Measurements from ENCODE around the gene ABAT.

DNA sequence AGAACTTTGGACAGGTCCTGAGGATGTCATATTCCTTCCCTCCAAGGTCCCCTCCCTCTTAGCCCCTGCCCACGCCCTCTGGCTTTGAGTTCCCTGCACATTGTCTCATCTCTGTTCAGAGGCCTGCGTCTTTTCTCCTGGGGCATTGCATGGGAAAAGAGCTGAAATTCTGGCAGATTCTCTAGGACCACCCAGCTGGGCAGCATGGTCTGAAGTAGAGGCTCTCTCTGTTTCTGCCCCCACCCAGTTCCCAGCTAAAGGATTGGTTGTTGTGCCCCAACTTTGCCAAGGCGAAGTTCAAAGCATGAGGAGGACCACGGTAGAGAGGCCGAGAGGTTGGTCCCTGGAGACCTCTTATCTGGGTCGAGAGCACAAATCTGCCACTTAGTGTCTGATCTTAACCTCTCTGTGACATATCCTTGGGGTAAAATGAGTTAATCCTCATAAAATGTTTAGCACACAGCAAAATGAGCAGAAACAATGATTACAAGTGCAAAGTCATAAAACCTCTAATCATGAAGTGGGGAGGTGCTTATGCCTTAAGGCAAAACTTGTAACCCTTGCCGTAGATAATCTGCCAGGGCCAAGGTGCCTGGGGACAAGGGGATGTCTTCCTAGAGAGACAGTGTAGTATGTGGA lies 2.4 kb downstream of the ABAT start:
- TF ChIP-seq, protein P1, sequence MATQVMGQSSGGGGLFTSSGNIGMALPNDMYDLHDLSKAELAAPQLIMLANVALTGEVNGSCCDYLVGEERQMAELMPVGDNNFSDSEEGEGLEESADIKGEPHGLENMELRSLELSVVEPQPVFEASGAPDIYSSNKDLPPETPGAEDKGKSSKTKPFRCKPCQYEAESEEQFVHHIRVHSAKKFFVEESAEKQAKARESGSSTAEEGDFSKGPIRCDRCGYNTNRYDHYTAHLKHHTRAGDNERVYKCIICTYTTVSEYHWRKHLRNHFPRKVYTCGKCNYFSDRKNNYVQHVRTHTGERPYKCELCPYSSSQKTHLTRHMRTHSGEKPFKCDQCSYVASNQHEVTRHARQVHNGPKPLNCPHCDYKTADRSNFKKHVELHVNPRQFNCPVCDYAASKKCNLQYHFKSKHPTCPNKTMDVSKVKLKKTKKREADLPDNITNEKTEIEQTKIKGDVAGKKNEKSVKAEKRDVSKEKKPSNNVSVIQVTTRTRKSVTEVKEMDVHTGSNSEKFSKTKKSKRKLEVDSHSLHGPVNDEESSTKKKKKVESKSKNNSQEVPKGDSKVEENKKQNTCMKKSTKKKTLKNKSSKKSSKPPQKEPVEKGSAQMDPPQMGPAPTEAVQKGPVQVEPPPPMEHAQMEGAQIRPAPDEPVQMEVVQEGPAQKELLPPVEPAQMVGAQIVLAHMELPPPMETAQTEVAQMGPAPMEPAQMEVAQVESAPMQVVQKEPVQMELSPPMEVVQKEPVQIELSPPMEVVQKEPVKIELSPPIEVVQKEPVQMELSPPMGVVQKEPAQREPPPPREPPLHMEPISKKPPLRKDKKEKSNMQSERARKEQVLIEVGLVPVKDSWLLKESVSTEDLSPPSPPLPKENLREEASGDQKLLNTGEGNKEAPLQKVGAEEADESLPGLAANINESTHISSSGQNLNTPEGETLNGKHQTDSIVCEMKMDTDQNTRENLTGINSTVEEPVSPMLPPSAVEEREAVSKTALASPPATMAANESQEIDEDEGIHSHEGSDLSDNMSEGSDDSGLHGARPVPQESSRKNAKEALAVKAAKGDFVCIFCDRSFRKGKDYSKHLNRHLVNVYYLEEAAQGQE (IDR thresholded peaks at IDR 0.05; ENCODE audit: insufficient read depth in 1 of 2, low read depth in 2 of 2, low read length in 2 of 2) = no peak
- TF ChIP-seq TAF1 (IDR thresholded peaks at IDR 0.05; ENCODE audit: borderline replicate concordance, insufficient read depth, low read length) (no peak), POLR2AphosphoS5 (IDR thresholded peaks at IDR 0.05; ENCODE audit: low read depth, low read length) (no peak), SIN3A (IDR thresholded peaks at IDR 0.05; ENCODE audit: borderline replicate concordance, insufficient read depth, low read length) (no peak), FOXP2 (optimal IDR thresholded peaks at IDR 0.05; ENCODE audit: borderline replicate concordance, extremely low read depth, extremely low read length, insufficient read depth) (no peak)

Measured in PFSK-1 (cell line).